Measurements from ENCODE around the gene FAM78A. TPM values are rescaled to one million over a fixed set of nuclear protein-coding genes. Genes with fewer than 3 reads are reported as not detected.
"Not testable (repeated sequence)": the region's sequence is repeated elsewhere in the genome, so short reads cannot be mapped to it uniquely, and the experiment has no call there.

Gene FAM78A
- total RNA-seq, 2 experiments from 2014 or later: 36.1 to 37.4 TPM

DNA sequence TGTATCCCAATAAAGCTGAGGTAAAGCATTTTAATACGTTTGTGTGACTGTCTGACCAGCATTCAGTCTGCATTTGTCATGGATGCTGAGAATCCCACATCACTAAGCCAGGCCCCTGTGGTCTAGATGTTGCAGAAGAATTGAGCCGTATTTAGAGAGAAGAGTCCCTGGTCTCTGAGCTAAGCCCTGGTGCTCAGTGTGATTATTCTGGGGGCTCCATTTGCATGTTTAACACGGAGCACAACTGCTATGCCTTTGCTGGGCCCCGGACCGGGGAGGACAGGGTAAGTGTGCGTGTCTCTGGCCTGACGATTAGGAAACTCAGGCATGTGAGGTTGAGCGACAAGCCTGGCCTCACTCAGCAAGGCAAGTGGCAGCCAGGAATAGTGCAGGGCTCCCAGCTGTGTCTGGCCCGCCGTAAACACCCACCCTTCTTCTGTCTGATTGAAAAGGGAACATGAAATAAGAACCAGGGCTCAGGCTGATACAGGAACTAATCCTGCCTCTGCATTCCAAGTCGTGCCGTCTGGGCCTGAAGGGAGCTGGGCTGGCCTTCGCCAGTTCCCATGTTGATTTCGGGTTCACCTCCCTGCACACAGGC lies 22.3 kb downstream of the FAM78A start:
- no peaks in the 10 kb centered on the region for H3K27me3 Mint-ChIP-seq
- no peaks in the 10 kb centered on the region for H3K9me3 Mint-ChIP-seq
- DNase-seq: no peak
- no peak overlapping the region for H3K4me3 Mint-ChIP-seq
- H3K4me1 Mint-ChIP-seq: peaks cover 48% of the 10 kb centered on the region
- H3K27ac Mint-ChIP-seq: peak overlapping the region; percentile 14
- H3K36me3 Mint-ChIP-seq: no peaks in the 10 kb centered on the region

DNA sequence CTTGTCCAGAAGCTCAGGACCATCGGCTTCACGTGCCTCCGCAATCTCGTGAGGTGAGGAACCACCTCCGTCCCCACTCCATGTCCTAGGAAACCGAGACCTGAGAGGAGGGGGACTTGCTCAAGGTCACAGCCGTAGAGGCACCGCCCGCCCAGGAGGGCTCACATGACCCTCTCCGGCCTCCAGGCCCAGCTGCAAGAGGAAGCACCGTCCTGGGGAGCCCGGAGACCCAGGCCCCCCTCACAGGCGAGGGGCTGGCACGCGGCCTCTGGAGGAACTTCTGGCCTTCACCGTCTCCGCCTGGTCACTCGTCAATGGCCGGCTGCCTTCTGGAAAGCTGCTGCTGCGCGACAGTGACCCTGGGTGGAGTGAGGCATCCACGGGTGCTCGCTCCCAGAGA lies 24.2 kb downstream of the FAM78A start:
- H3K27ac Mint-ChIP-seq: peak overlapping the region; percentile 87
- H3K4me1 Mint-ChIP-seq: peaks cover 38% of the 10 kb centered on the region
- no peaks in the 10 kb centered on the region for H3K36me3 Mint-ChIP-seq
- H3K9me3 Mint-ChIP-seq: no peaks in the 10 kb centered on the region
- H3K27me3 Mint-ChIP-seq: no peaks in the 10 kb centered on the region
- peak overlapping the region; percentile 79 for H3K4me3 Mint-ChIP-seq
- no peak for DNase-seq

- H3K9me3 Mint-ChIP-seq: peaks cover 4% of the 10 kb centered on the region
- H3K27ac Mint-ChIP-seq: no peak overlapping the region
- H3K4me3 Mint-ChIP-seq: no peak overlapping the region
- no peaks in the 10 kb centered on the region for H3K27me3 Mint-ChIP-seq
- DNase-seq: no peak
- H3K36me3 Mint-ChIP-seq: no peaks in the 10 kb centered on the region
- peaks cover 2% of the 10 kb centered on the region for H3K4me1 Mint-ChIP-seq
These were observed 29.7 kb downstream of the FAM78A start for GRCh38 chr9:131246618-131247017.

DNA sequence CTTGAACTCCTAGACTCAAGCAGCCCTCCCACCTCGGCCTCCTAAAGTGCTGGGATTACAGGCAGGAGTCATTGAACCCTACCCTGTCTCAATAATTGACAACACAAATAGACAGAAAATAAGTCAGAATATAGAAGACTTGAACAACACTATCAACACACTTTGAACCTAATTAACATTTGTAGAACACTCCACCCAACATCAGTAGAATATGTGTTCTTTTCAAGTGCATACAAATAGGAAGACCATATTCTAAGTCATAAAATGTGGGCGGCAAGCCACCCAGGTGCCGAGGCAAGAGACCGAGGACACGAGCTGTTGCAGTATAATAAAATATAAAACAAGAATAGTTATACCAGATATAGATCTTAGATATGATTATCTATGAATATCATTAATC lies 32.0 kb downstream of the FAM78A start:
- H3K9me3 Mint-ChIP-seq, H3K36me3 Mint-ChIP-seq, H3K27me3 Mint-ChIP-seq, H3K4me3 Mint-ChIP-seq, H3K4me1 Mint-ChIP-seq, H3K27ac Mint-ChIP-seq, DNase-seq: not testable (repeated sequence)

DNA sequence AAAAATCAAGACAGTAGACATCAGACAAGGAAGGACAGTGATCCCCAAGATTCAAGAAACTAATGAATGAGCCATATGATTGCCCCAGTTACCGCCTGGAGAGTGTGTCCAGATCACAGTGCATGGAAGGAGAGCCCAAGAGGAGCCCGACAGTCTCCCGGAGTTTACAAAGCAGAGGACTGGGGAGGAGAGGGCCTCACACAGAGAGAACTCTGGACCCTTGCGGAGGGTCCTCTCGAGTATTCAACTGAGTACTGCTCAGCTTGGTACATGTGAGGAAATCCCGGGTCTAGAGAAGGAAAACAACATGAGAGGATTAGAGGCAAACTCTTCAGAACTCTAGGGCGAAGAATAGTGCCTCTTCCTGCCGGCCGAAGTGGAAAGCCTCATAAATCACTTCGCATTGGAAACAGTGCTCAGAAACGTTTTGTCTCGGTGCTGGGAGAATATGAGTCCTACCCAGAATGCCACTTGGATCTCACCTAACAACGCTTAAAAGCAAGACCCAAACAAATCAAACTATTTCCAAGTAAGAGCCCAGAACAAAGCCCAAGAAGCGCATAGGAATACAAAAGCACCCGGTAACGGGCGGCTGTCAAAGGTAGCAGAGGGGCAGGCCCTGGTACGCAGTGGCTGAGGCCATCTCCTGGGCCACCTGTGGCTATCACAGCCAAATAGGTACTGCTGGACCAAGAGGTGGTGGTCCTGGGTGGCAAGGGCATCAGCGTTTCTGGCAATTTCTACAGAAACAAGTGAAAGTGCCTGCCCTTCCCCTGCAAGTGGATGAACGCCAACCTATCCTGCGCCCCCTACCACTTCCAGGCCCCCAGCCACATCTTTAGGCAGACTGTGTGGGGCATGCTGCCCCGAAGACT lies 36.0 kb downstream of the FAM78A start:
- H3K27me3 Mint-ChIP-seq: no peaks in the 10 kb centered on the region
- DNase-seq: no peak
- no peak overlapping the region for H3K27ac Mint-ChIP-seq
- peaks cover 1% of the 10 kb centered on the region for H3K36me3 Mint-ChIP-seq
- no peak overlapping the region for H3K4me3 Mint-ChIP-seq
- H3K4me1 Mint-ChIP-seq: peaks cover 17% of the 10 kb centered on the region
- H3K9me3 Mint-ChIP-seq: peaks cover 4% of the 10 kb centered on the region

GRCh38 chr9:131239161-131239975 lies 36.9 kb downstream of the FAM78A start:
- Mint-ChIP-seq H3K36me3 (peaks cover 3% of the 10 kb centered on the region), H3K27me3 (no peaks in the 10 kb centered on the region), H3K27ac (no peak overlapping the region), H3K4me3 (no peak overlapping the region), H3K4me1 (peaks cover 17% of the 10 kb centered on the region), H3K9me3 (peaks cover 4% of the 10 kb centered on the region)
- no peak for DNase-seq

DNA sequence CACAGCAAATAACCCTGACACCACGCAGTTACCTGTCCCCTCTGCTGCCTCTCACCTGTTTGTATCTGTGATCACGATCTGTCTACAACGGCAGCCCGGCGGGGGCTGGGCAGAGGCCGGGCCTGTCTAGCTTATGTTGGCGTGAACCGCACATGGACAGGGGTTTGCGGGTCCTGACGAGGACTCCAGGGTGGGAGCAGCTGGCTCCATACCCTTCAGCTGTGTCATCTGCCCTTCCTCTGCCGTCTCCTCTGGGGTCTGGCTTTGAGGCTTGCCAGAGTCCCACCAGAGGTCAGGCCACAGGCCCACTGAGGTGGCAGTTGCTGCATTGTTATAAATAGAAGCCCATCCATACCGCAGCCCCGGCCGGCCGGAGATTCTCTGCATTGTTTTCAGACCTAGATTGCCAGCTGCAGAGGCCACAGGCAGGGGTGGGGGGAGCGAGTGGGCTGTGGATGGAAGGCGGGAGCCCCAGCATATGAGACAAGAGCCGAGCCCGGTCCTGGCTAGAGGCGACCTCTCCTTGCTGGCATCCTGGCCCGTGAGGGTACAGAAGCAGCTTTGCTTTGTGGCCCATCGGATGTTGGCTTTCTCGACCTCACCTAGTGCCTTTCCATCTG lies 37.8 kb downstream of the FAM78A start:
- Mint-ChIP-seq H3K4me3 (peak overlapping the region; percentile 78), H3K4me1 (peaks cover 21% of the 10 kb centered on the region), H3K27me3 (no peaks in the 10 kb centered on the region), H3K36me3 (peaks cover 11% of the 10 kb centered on the region), H3K9me3 (peaks cover 4% of the 10 kb centered on the region), H3K27ac (peak overlapping the region; percentile 97)
- DNase-seq: no peak

- Mint-ChIP-seq H3K4me3 (peak overlapping the region; percentile 78), H3K27me3 (no peaks in the 10 kb centered on the region), H3K36me3 (peaks cover 15% of the 10 kb centered on the region), H3K27ac (peak overlapping the region; percentile 97), H3K4me1 (peaks cover 24% of the 10 kb centered on the region), H3K9me3 (peaks cover 3% of the 10 kb centered on the region)
- peak; percentile 85 for DNase-seq
These were observed 38.3 kb downstream of the FAM78A start for GRCh38 chr9:131237931-131238401.

DNA sequence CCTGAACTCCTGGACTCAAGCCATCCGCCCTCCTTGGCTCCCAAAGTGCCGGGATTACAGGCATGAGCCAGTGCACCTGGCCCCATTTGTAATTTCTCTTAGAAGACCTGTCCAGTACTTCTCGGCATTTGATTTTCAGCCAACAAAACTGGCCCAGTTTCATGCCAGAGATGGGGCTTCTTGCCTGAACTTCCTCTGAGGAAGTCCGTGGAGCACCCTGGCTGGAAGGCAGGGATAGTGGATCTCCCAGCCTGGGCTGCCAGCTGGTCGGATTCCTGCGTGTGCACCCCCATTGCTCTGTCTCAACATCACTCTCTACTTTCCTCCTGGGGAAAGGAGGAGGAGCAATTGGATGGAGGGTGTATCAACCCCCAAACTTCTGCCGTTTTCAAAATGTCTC lies 39.0 kb downstream of the FAM78A start:
- H3K4me3 Mint-ChIP-seq: peak overlapping the region; percentile 34
- DNase-seq: no peak
- peak overlapping the region; percentile 97 for H3K27ac Mint-ChIP-seq
- no peaks in the 10 kb centered on the region for H3K27me3 Mint-ChIP-seq
- H3K4me1 Mint-ChIP-seq: peaks cover 24% of the 10 kb centered on the region
- H3K36me3 Mint-ChIP-seq: peaks cover 18% of the 10 kb centered on the region
- H3K9me3 Mint-ChIP-seq: no peaks in the 10 kb centered on the region

GRCh38 chr9:131236761-131237160 lies 39.5 kb downstream of the FAM78A start:
- peaks cover 19% of the 10 kb centered on the region for H3K36me3 Mint-ChIP-seq

GRCh38 chr9:131236161-131236560 lies 40.1 kb downstream of the FAM78A start:
- H3K27me3 Mint-ChIP-seq: no peaks in the 10 kb centered on the region
- no peaks in the 10 kb centered on the region for H3K9me3 Mint-ChIP-seq
- no peak overlapping the region for H3K27ac Mint-ChIP-seq
- DNase-seq: no peak
- H3K4me1 Mint-ChIP-seq: peaks cover 24% of the 10 kb centered on the region
- peaks cover 18% of the 10 kb centered on the region for H3K36me3 Mint-ChIP-seq
- no peak overlapping the region for H3K4me3 Mint-ChIP-seq

More at GRCh38 chr9:131236761-131237160, 39.5 kb downstream of the FAM78A start:
- Mint-ChIP-seq H3K27ac (peak overlapping the region; percentile 97), H3K4me1 (peaks cover 24% of the 10 kb centered on the region), H3K9me3 (no peaks in the 10 kb centered on the region), H3K4me3 (no peak overlapping the region), H3K27me3 (no peaks in the 10 kb centered on the region)
- DNase-seq: no peak

- Mint-ChIP-seq H3K27me3 (no peaks in the 10 kb centered on the region), H3K4me3 (no peak overlapping the region), H3K4me1 (peaks cover 24% of the 10 kb centered on the region), H3K9me3 (no peaks in the 10 kb centered on the region), H3K36me3 (peaks cover 21% of the 10 kb centered on the region), H3K27ac (no peak overlapping the region)
- DNase-seq: no peak
These were observed 40.8 kb downstream of the FAM78A start for GRCh38 chr9:131235480-131235851.

- H3K4me1 Mint-ChIP-seq: peaks cover 24% of the 10 kb centered on the region
- H3K9me3 Mint-ChIP-seq: no peaks in the 10 kb centered on the region
- no peak overlapping the region for H3K4me3 Mint-ChIP-seq
- H3K27me3 Mint-ChIP-seq: no peaks in the 10 kb centered on the region
- H3K27ac Mint-ChIP-seq: no peak overlapping the region
- no peak for DNase-seq
- H3K36me3 Mint-ChIP-seq: peaks cover 24% of the 10 kb centered on the region
These were observed 41.4 kb downstream of the FAM78A start for GRCh38 chr9:131234799-131235479.

GRCh38 chr9:131233995-131234394 lies 42.3 kb downstream of the FAM78A start:
- Mint-ChIP-seq H3K27me3 (no peaks in the 10 kb centered on the region), H3K4me1 (peaks cover 21% of the 10 kb centered on the region), H3K4me3 (no peak overlapping the region), H3K36me3 (peaks cover 29% of the 10 kb centered on the region), H3K9me3 (no peaks in the 10 kb centered on the region), H3K27ac (peak overlapping the region; percentile 74)
- no peak for DNase-seq
